Measurements from ENCODE around the gene THUMPD3. TPM values are rescaled to one million over a fixed set of nuclear protein-coding genes. Genes with fewer than 3 reads are reported as not detected.

THUMPD3 gene
- total and polyA plus RNA-seq, 7 donors: 40.0 to 70.5 (median 55.0) TPM

DNA sequence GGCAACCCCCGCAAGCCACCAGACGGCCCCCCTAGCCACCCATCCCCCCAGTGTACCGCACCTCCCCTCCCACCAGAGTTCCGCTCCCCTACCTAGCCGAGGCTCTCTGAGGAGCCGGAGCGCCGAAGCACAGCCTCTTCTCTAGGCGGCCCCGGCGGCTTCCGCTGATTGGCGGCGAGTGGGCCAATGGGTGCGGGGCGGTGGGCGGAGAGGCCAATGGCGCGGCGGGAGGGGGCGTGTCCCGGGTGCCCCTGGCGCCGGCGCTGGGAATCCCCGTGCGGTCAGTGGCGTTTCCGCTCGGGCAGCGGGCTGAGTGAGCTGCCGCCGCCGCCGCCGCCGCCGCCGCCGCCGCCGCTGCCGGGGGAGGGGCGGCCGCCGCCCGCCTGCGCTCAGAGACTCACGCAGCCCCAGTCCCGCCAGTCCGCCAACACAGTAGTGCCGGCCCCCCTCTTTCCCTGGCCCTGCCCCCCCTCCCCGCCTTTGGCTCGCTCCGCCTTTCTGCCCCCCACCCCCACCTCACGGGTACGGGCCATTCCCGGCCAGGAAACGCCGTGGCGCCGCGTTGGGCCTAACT, 34.6 kb downstream of the THUMPD3 start, which contains the start of gene SETD5:
TSS of gene SETD5 (plus strand) at position 284 of the 574 bp plus-strand sequence. CDS start 31,324 bp downstream, outside the sequence.
- WGBS, 3 donors: 0% methylated on average over 17 to 59 of the region's 63 CpGs
- intact Hi-C loops (cut with DNase I): loop anchor here in 1 of 2 donors (2.0 to 5.0 kb wide), 2 partner anchors 25 to 35 kb away; partner anchors contain the start of gene THUMPD3
- peak within 1 kb of the TSS; percentile 100 for H3K27ac ChIP-seq
- peak; percentile 78 to 83 (median 80) for ATAC-seq
- TF ChIP-seq, protein P1, sequence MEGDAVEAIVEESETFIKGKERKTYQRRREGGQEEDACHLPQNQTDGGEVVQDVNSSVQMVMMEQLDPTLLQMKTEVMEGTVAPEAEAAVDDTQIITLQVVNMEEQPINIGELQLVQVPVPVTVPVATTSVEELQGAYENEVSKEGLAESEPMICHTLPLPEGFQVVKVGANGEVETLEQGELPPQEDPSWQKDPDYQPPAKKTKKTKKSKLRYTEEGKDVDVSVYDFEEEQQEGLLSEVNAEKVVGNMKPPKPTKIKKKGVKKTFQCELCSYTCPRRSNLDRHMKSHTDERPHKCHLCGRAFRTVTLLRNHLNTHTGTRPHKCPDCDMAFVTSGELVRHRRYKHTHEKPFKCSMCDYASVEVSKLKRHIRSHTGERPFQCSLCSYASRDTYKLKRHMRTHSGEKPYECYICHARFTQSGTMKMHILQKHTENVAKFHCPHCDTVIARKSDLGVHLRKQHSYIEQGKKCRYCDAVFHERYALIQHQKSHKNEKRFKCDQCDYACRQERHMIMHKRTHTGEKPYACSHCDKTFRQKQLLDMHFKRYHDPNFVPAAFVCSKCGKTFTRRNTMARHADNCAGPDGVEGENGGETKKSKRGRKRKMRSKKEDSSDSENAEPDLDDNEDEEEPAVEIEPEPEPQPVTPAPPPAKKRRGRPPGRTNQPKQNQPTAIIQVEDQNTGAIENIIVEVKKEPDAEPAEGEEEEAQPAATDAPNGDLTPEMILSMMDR (IDR thresholded peaks at IDR 0.05): no peak
- H3K4me3 ChIP-seq: peak within 1 kb of the TSS; percentile 96
- H3K4me1 ChIP-seq: peaks cover 64% of the 10 kb centered on the region
- H3K36me3 ChIP-seq (ENCODE audit: insufficient read depth in 1 of 2, low read depth in 1 of 2): peaks cover 3 to 25% of the 10 kb centered on the region in 2 donors
- no peaks in the 10 kb centered on the region for H3K9me3 ChIP-seq
- H3K27me3 ChIP-seq (ENCODE audit: insufficient read depth in 3 of 3, low read length in 2 of 3): no peaks in the 10 kb centered on the region
- peak; percentile 99 to 100 for DNase-seq

DNA sequence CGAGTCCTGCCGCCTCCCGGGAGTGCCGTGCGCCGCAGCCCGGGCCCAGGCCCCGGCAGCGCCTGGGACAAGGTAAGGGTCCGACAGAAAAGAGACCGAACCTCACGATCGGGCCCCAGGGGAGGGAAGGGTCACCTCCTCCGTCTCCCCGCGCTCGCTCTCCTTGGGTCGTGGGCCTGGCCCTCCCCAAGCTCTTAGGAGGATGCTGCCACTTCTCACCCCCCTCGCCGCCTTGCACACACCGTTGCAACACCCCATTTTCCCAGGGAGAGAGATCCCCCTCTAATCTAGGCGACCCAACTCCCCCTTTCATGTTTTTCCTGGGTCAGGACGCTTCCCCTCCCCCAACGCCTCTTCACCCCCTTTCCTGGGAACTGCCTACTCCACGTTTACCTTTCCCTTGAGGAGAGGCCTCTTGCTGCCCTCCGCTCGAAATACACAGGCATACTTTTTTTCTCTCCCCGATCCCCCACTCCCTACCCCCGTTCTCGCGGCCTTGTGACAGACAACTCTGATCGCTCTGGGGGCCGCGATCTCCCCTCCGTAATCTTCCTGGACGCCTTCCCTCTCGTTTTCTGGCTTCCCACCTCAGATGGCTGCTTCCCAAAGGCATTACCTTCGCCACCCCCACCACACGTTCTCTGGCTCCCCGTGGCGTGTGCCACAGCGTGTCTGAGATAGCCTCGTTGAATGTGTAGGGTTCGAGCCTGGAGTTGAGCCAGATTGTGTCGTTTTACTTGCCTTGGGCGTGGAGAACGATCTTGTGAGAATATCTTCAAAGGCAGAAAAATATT, 35.2 kb downstream of the THUMPD3 start:
- intact Hi-C loops (cut with DNase I): loop anchor here in 1 of 2 donors (2.0 to 5.0 kb wide), 2 partner anchors 25 to 36 kb away; partner anchors contain the start of gene THUMPD3
- Histone ChIP-seq H3K4me3 (peak overlapping the region; percentile 96), H3K9me3 (no peaks in the 10 kb centered on the region), H3K27ac (peak overlapping the region; percentile 100), H3K27me3 (ENCODE audit: insufficient read depth in 3 of 3, low read length in 2 of 3) (no peaks in the 10 kb centered on the region), H3K36me3 (ENCODE audit: insufficient read depth in 1 of 2, low read depth in 1 of 2) (peaks cover 3 to 20% of the 10 kb centered on the region in 2 donors), H3K4me1 (peaks cover 64% of the 10 kb centered on the region)
- ATAC-seq (peak in 1 of 4 donors; percentile 2), DNase-seq (peak; percentile 41 to 70)
- TF ChIP-seq, protein P1 (IDR thresholded peaks at IDR 0.05): no peak
- 0 to 1% (median 0%) methylated on average over 40 to 47 of the region's 47 CpGs for WGBS, 3 donors

DNA sequence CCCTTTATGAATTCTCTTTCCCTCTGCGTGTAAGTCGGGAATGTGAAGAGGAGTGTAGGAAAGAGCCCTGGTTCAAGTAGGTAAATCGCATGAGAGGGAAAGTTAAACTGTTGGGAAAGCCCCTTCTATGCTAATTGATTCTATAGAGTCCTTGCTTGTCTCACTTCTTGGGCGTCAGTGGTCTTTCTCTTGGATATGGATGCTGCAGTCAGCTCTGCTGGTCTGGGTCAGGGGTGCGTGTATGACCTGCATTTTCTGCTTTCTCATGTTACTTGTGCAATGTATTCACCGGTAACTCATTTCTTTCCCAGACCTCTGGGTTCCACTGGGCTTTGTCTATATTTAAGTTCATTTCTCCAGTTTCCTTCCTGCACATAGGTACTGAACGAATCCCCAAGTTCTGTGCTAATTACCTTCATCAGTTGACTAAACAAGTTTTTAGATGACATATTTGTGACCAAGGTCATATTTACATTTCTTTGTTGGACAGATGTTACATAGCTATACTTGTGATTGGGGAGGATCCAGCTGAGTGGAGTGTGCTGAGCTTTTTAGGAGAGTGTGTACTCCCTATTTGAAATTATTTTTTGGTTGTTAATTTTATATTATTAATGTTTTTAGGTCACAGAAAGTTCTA, 36.0 kb downstream of the THUMPD3 start:
- ATAC-seq (no peak), DNase-seq (no peak)
- Histone ChIP-seq H3K27me3 (ENCODE audit: insufficient read depth in 3 of 3, low read length in 2 of 3) (no peaks in the 10 kb centered on the region), H3K4me1 (peaks cover 64% of the 10 kb centered on the region), H3K4me3 (peak overlapping the region; percentile 96), H3K36me3 (ENCODE audit: insufficient read depth in 1 of 2, low read depth in 1 of 2) (peaks cover 3 to 14% of the 10 kb centered on the region in 2 donors), H3K9me3 (no peaks in the 10 kb centered on the region), H3K27ac (peak overlapping the region; percentile 100)
- TF ChIP-seq, protein P1 (IDR thresholded peaks at IDR 0.05): no peak
- WGBS, 3 donors: 0 to 1% (median 0%) methylated on average over 7 of the region's 7 CpGs
- intact Hi-C loops (cut with DNase I): loop anchor here in 1 of 2 donors (5.0 kb wide), 1 partner anchor 37 kb away; the partner anchor contains the start of gene THUMPD3

DNA sequence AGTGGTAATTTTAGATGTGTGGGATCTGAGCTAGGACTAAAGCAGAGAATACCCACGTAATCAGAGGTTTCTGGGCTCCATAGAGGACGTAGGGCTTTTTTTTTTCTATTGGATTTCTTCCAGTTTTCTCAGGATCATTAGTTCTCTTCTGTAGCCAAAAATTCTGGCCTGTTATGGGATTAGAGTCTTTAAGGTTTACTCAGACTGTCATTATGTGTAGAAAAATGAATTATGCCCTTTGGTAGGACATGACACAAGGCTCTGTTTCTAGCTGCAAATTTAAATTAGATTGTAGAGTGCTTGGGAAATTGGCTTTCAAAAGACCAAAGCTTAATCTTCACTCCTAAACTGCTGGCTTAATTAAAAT, 36.5 kb downstream of the THUMPD3 start:
- Histone ChIP-seq H3K4me1 (peaks cover 64% of the 10 kb centered on the region), H3K9me3 (no peaks in the 10 kb centered on the region), H3K36me3 (ENCODE audit: insufficient read depth in 1 of 2, low read depth in 1 of 2) (peaks cover 3 to 9% of the 10 kb centered on the region in 2 donors), H3K27ac (peak overlapping the region; percentile 100), H3K27me3 (ENCODE audit: insufficient read depth in 3 of 3, low read length in 2 of 3) (no peaks in the 10 kb centered on the region), H3K4me3 (peak overlapping the region; percentile 96)
- DNase-seq (no peak), ATAC-seq (no peak)
- 0% methylated on average over 2 of the region's 2 CpGs for WGBS, 3 donors
- intact Hi-C loops (cut with DNase I): loop anchor here in 1 of 2 donors (5.0 kb wide), 1 partner anchor 37 kb away; the partner anchor contains the start of gene THUMPD3
- TF ChIP-seq, protein P1 (IDR thresholded peaks at IDR 0.05): no peak

Measured in psoas muscle (tissue), 8 donors.